CD4-positive, CD25-positive, alpha-beta regulatory T cell (primary cell): ENCODE measurements around the gene TEAD3. TPM values are rescaled to one million over a fixed set of nuclear protein-coding genes. Genes with fewer than 3 reads are reported as not detected.
A peak's percentile ranks its signal among the peaks of the same experiment; 100 is the strongest.

Experiments
- ATAC-seq, 2 donors: fragments of 150-1000 bp; cut with Tn5 transposase; one replicate each; pipeline ENCODE4 v1.10.0; 2021; ENCODE audit warnings: low read depth in 2 of 2, moderate number of reproducible peaks in 2 of 2, moderate library complexity in 1 of 2
- DNase-seq, 3 donors: peaks; one replicate each; pipeline versions ENCODE4 v3.0.0 to v3.0.0-alpha.2; 2012 to 2022; ENCODE audit warnings: mixed read lengths in 1 of 3
- H3K27ac ChIP-seq: one replicate; pipeline ENCODE4 v1.7.0; 2013; ENCODE audit warnings: mild to moderate bottlenecking, low read length; ENCODE audit not compliant: insufficient read depth, poor library complexity, severe bottlenecking
- H3K27me3 ChIP-seq: one replicate; pipeline ENCODE4 v1.7.0; 2013; ENCODE audit warnings: low read length; ENCODE audit not compliant: control insufficient read depth, insufficient read depth
- H3K36me3 ChIP-seq: one replicate; pipeline ENCODE4 v1.7.0; 2013; ENCODE audit warnings: mild to moderate bottlenecking, low read length, moderate library complexity; ENCODE audit not compliant: control insufficient read depth, insufficient read depth
- H3K4me1 ChIP-seq: 2 replicates; pipeline ENCODE4 v1.7.0; 2013; ENCODE audit warnings: mild to moderate bottlenecking, low read length; ENCODE audit not compliant: insufficient read depth, control insufficient read depth, poor library complexity, severe bottlenecking
- H3K4me3 ChIP-seq: one replicate; pipeline ENCODE4 v1.7.0; 2013; ENCODE audit warnings: low read depth, mild to moderate bottlenecking, low read length, moderate library complexity
- H3K9me3 ChIP-seq, 2 experiments: 1 replicate in 1 of 2; 2 replicates in 1 of 2; pipeline ENCODE4 v1.7.0; 2013; ENCODE audit warnings: low read length in 2 of 2, mild to moderate bottlenecking in 1 of 2, moderate library complexity in 1 of 2; ENCODE audit not compliant: control insufficient read depth in 2 of 2
- H3K27ac Mint-ChIP-seq, 3 donors: one replicate each; pipeline ENCODE4 v1.8.0; 2020 to 2022; ENCODE audit warnings: mild to moderate bottlenecking in 3 of 3, mixed read lengths in 3 of 3, moderate library complexity in 2 of 3
- H3K27me3 Mint-ChIP-seq: one replicate; pipeline ENCODE4 v1.8.0; 2022; ENCODE audit warnings: mild to moderate bottlenecking, mixed read lengths
- H3K36me3 Mint-ChIP-seq: one replicate; pipeline ENCODE4 v1.8.0; 2020; ENCODE audit warnings: mixed read lengths
- H3K4me1 Mint-ChIP-seq, 4 donors: one replicate each; pipeline ENCODE4 v1.8.0; 2020 to 2022; ENCODE audit warnings: mixed read lengths in 4 of 4, mild to moderate bottlenecking in 1 of 4
- H3K4me3 Mint-ChIP-seq, 4 donors: one replicate each; pipeline ENCODE4 v1.8.0; 2020 to 2022; ENCODE audit warnings: mild to moderate bottlenecking in 4 of 4, mixed read lengths in 4 of 4, moderate library complexity in 3 of 4
- H3K9me3 Mint-ChIP-seq, 7 donors: one replicate each; pipeline ENCODE4 v1.8.0; 2020 to 2022; ENCODE audit warnings: mixed read lengths in 7 of 7, mild to moderate bottlenecking in 3 of 7, moderate library complexity in 2 of 7
- polyA plus RNA-seq, 4 donors: library from polyadenylated mRNA; unstranded; fragments of 300-500 nt; fragmentation: Illumina TruSeq; gene quantifications; one replicate each; pipeline ENCODE4 v1.2.3, GENCODE V29; 2021
- total RNA-seq: library from RNA; stranded (reverse); gene quantifications from one replicate; pipeline ENCODE4 v1.2.3, GENCODE V29; 2022

Gene TEAD3
- total and polyA plus RNA-seq, 5 donors from 2014 or later = 0.18 to 0.24 (median 0.20) TPM; not detected in 2

GRCh38 chr6:35475573-35475972 lies 21.3 kb downstream of the TEAD3 start:
- DNase-seq (no peak), ATAC-seq (no peak)
- peak overlapping the region in 1 of 3 donors; percentile 59 for H3K27ac Mint-ChIP-seq
- no peaks in the 10 kb centered on the region for H3K9me3 Mint-ChIP-seq
- H3K9me3 ChIP-seq = no peaks in the 10 kb centered on the region
- no peak overlapping the region for H3K4me3 ChIP-seq
- no peak overlapping the region for H3K4me3 Mint-ChIP-seq
- peaks cover 13% of the 10 kb centered on the region for H3K4me1 ChIP-seq
- no peak overlapping the region for H3K27ac ChIP-seq
- no peaks in the 10 kb centered on the region for H3K27me3 Mint-ChIP-seq
- H3K27me3 ChIP-seq = no peaks in the 10 kb centered on the region
- peaks cover 3 to 20% (median 12%) of the 10 kb centered on the region in 4 donors for H3K4me1 Mint-ChIP-seq
- peaks cover 23% of the 10 kb centered on the region for H3K36me3 ChIP-seq
- peaks cover 6% of the 10 kb centered on the region for H3K36me3 Mint-ChIP-seq

- H3K4me3 ChIP-seq = no peak overlapping the region
- H3K9me3 ChIP-seq = no peaks in the 10 kb centered on the region
- H3K27me3 Mint-ChIP-seq = no peaks in the 10 kb centered on the region
- peaks cover 5 to 26% (median 17%) of the 10 kb centered on the region in 4 donors for H3K4me1 Mint-ChIP-seq
- H3K27ac Mint-ChIP-seq = no peak overlapping the region
- no peaks in the 10 kb centered on the region for H3K9me3 Mint-ChIP-seq
- H3K27ac ChIP-seq = no peak overlapping the region
- H3K36me3 Mint-ChIP-seq = peaks cover 9% of the 10 kb centered on the region
- no peaks in the 10 kb centered on the region for H3K27me3 ChIP-seq
- H3K4me3 Mint-ChIP-seq = no peak overlapping the region
- DNase-seq = no peak
- peaks cover 18% of the 10 kb centered on the region for H3K4me1 ChIP-seq
- peaks cover 28% of the 10 kb centered on the region for H3K36me3 ChIP-seq
- ATAC-seq = no peak
Observed at GRCh38 chr6:35474942-35475570, 21.8 kb downstream of the TEAD3 start.

- H3K9me3 Mint-ChIP-seq = no peaks in the 10 kb centered on the region
- DNase-seq (no peak), ATAC-seq (no peak)
- peaks cover 5 to 33% (median 22%) of the 10 kb centered on the region in 4 donors for H3K4me1 Mint-ChIP-seq
- no peaks in the 10 kb centered on the region for H3K27me3 Mint-ChIP-seq
- H3K27ac Mint-ChIP-seq = no peak overlapping the region
- Histone ChIP-seq H3K4me3 (no peak overlapping the region), H3K9me3 (no peaks in the 10 kb centered on the region), H3K4me1 (peaks cover 25% of the 10 kb centered on the region), H3K27me3 (no peaks in the 10 kb centered on the region), H3K27ac (no peak overlapping the region), H3K36me3 (peaks cover 33% of the 10 kb centered on the region)
- peaks cover 17% of the 10 kb centered on the region for H3K36me3 Mint-ChIP-seq
- H3K4me3 Mint-ChIP-seq = peak overlapping the region in 1 of 4 donors; percentile 75
Observed at GRCh38 chr6:35474131-35474941, 22.5 kb downstream of the TEAD3 start.

GRCh38 chr6:35473850-35474130 lies 23.1 kb downstream of the TEAD3 start:
- no peak for DNase-seq
- Mint-ChIP-seq H3K27me3 (no peaks in the 10 kb centered on the region), H3K27ac (no peak overlapping the region), H3K9me3 (no peaks in the 10 kb centered on the region), H3K4me1 (peaks cover 5 to 35% (median 23%) of the 10 kb centered on the region in 4 donors), H3K4me3 (peak overlapping the region in 1 of 4 donors; percentile 51), H3K36me3 (peaks cover 19% of the 10 kb centered on the region)
- Histone ChIP-seq H3K27ac (no peak overlapping the region), H3K9me3 (no peaks in the 10 kb centered on the region), H3K27me3 (no peaks in the 10 kb centered on the region), H3K4me1 (peaks cover 26% of the 10 kb centered on the region), H3K4me3 (no peak overlapping the region), H3K36me3 (peaks cover 33% of the 10 kb centered on the region)
- no peak for ATAC-seq

- Histone ChIP-seq H3K9me3 (no peaks in the 10 kb centered on the region), H3K27me3 (no peaks in the 10 kb centered on the region), H3K4me3 (no peak overlapping the region), H3K36me3 (peaks cover 33% of the 10 kb centered on the region), H3K4me1 (peaks cover 26% of the 10 kb centered on the region), H3K27ac (no peak overlapping the region)
- peak overlapping the region in 1 of 4 donors; percentile 51 for H3K4me3 Mint-ChIP-seq
- no peaks in the 10 kb centered on the region for H3K27me3 Mint-ChIP-seq
- no peak overlapping the region for H3K27ac Mint-ChIP-seq
- H3K36me3 Mint-ChIP-seq = peaks cover 19% of the 10 kb centered on the region
- H3K4me1 Mint-ChIP-seq = peaks cover 5 to 36% (median 23%) of the 10 kb centered on the region in 4 donors
- ATAC-seq (no peak), DNase-seq (no peak)
- H3K9me3 Mint-ChIP-seq = no peaks in the 10 kb centered on the region
Observed at GRCh38 chr6:35473075-35473849, 23.6 kb downstream of the TEAD3 start.

- peaks cover 32% of the 10 kb centered on the region for H3K4me1 ChIP-seq
- Mint-ChIP-seq H3K9me3 (no peaks in the 10 kb centered on the region), H3K4me3 (peak overlapping the region in 2 of 4 donors; percentile 57 to 97), H3K27ac (peak overlapping the region in 1 of 3 donors; percentile 42), H3K4me1 (peaks cover 5 to 50% (median 29%) of the 10 kb centered on the region in 4 donors), H3K36me3 (peaks cover 19% of the 10 kb centered on the region), H3K27me3 (no peaks in the 10 kb centered on the region)
- H3K9me3 ChIP-seq = no peaks in the 10 kb centered on the region
- no peaks in the 10 kb centered on the region for H3K27me3 ChIP-seq
- no peak overlapping the region for H3K4me3 ChIP-seq
- H3K27ac ChIP-seq = peak overlapping the region; percentile 20
- peaks cover 33% of the 10 kb centered on the region for H3K36me3 ChIP-seq
- no peak for DNase-seq
- no peak for ATAC-seq
Observed at GRCh38 chr6:35471836-35472345, 25.0 kb downstream of the TEAD3 start.

- no peaks in the 10 kb centered on the region for H3K9me3 ChIP-seq
- peaks cover 32% of the 10 kb centered on the region for H3K4me1 ChIP-seq
- H3K36me3 ChIP-seq = peaks cover 33% of the 10 kb centered on the region
- Mint-ChIP-seq H3K4me1 (peaks cover 5 to 50% (median 29%) of the 10 kb centered on the region in 4 donors), H3K27me3 (no peaks in the 10 kb centered on the region), H3K36me3 (peaks cover 19% of the 10 kb centered on the region), H3K4me3 (peak overlapping the region; percentile 97 to 98 (median 98)), H3K27ac (peak overlapping the region; percentile 94 to 99 (median 94)), H3K9me3 (no peaks in the 10 kb centered on the region)
- H3K4me3 ChIP-seq = peak overlapping the region; percentile 21
- H3K27me3 ChIP-seq = no peaks in the 10 kb centered on the region
- ATAC-seq (no peak), DNase-seq (no peak)
- peak overlapping the region; percentile 85 for H3K27ac ChIP-seq
Observed at GRCh38 chr6:35470663-35471120, 26.2 kb downstream of the TEAD3 start.
